K562 (cell line): ENCODE results near the gene PPP2R2B.

Experiments
- CTCF ChIP-seq, 3 experiments: IDR thresholded peaks in 2 of 3; conservative IDR thresholded peaks in 1 of 3; 2 replicates each; pipeline ENCODE4 v1.5.1; 2011 to 2012; ENCODE audit warnings: low read length in 3 of 3, mild to moderate bottlenecking in 3 of 3, control low read depth in 2 of 3, improper control_type of control experiment in 1 of 3, inconsistent platforms in 1 of 3, low read depth in 1 of 3, mixed read lengths in 1 of 3, moderate library complexity in 1 of 3; ENCODE audit not compliant: insufficient read depth in 2 of 3
- EP300 ChIP-seq: IDR thresholded peaks from 2 replicates; pipeline ENCODE4 v1.6.1; 2012; ENCODE audit warnings: low read length, improper control_type of control experiment
- FOXA3 ChIP-seq, 2 experiments: fragments of 450-650 bp in 1 of 2; sonication (generic) in 1 of 2; formaldehyde crosslinking; IDR thresholded peaks in 1 of 2; conservative IDR thresholded peaks in 1 of 2; 2 replicates each; pipeline versions ENCODE4 v1.4.0 to v1.8.0; 2020 to 2022; ENCODE audit warnings: mild to moderate bottlenecking in 2 of 2, missing genetic modification reagents in 1 of 2
- GABPA ChIP-seq: fragments of 200-800 bp; sonication (Bioruptor generic); conservative IDR thresholded peaks from 2 replicates; pipeline ENCODE4 v1.6.1; 2016; ENCODE audit warnings: low read depth, missing genetic modification characterization, missing compliant biosample characterization
- IRF1 ChIP-seq: sonication (generic); formaldehyde crosslinking; IDR thresholded peaks from 2 replicates; pipeline ENCODE4 v1.8.0; 2022; ENCODE audit warnings: missing genetic modification reagents, mild to moderate bottlenecking, borderline replicate concordance
- ZBTB11 ChIP-seq, 3 experiments: fragments of 200-800 bp in 1 of 3; fragments of 250-450 bp in 1 of 3; fragments of 450-650 bp in 1 of 3; sonication (Bioruptor Pico) in 1 of 3; sonication (Bioruptor generic) in 1 of 3; formaldehyde crosslinking in 1 of 3; IDR thresholded peaks; 2 replicates each; pipeline versions ENCODE4 v1.6.1 to v1.8.0; 2016 to 2022; ENCODE audit warnings: mild to moderate bottlenecking in 2 of 3, missing genetic modification characterization in 2 of 3, missing compliant biosample characterization in 1 of 3, moderate library complexity in 1 of 3
- ZBTB43 ChIP-seq: sonication (generic); formaldehyde crosslinking; IDR thresholded peaks from 2 replicates; pipeline ENCODE4 v1.8.0; 2023; ENCODE audit warnings: mild to moderate bottlenecking, missing genetic modification reagents
- ZNF121 ChIP-seq: sonication (generic); formaldehyde crosslinking; conservative IDR thresholded peaks from 2 replicates; pipeline ENCODE4 v1.8.0; 2022; ENCODE audit warnings: missing genetic modification reagents
- ZNF274 ChIP-seq: IDR thresholded peaks from 2 replicates; pipeline ENCODE4 v1.6.1; 2011; ENCODE audit warnings: low read depth, mild to moderate bottlenecking, low read length, moderate library complexity, borderline replicate concordance

- TF ChIP-seq GABPA (tag), result no peak
- TF ChIP-seq FOXA3 (CRISPR knock-in tag; conservative IDR thresholded peaks at IDR 0.05 in 1 of 2, IDR thresholded peaks at IDR 0.05 in 1 of 2), result no peak
- TF ChIP-seq CTCF (IDR thresholded peaks at IDR 0.05 in 2 of 3, conservative IDR thresholded peaks at IDR 0.05 in 1 of 3; ENCODE audit: insufficient read depth in 2 of 3, low read depth in 1 of 3, low read length in 3 of 3), result no peak
- no peak for TF ChIP-seq IRF1 (CRISPR knock-in tag)
- TF ChIP-seq ZNF121 (CRISPR knock-in tag), result no peak
- no peak for TF ChIP-seq EP300
- no peak for TF ChIP-seq ZBTB11 (CRISPR knock-in tag; IDR thresholded peaks at IDR 0.05)
- no peak for TF ChIP-seq ZNF274
- no peak for TF ChIP-seq ZBTB43 (CRISPR knock-in tag)
Measured at GRCh38 chr5:146779211-146779869, 99.2 kb downstream of the PPP2R2B start.
